ENCODE data around the gene GALC.

GALC gene

GRCh38 chr14:88005978-88006851 is 13.2 kb upstream of the GALC start:
- DNase-seq (ENCODE audit: low read depth) = no peak

DNA sequence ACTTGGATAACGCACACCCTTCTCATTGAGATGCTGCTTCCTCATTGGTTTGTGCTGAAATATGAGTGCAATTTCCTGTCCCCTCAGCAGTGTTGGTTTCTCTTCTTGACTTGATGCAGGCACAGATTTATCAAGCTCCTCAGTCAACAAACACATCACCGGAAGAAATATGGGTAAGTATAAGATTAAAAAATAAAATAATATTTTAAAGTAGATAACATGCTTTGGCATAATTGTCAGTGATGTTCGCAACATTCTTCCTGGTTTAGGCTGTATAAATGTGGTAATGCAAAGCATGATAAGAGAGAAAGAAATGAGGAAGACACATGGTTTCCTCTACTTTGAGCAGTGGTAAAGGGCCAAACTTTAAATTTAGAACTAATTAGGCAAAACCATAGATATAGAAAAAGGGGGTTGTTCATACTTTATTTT is 12.1 kb upstream of the GALC start, which contains the start of gene GPR65:
Gene GPR65 (plus strand): TSS at position 86 of the 432 bp plus-strand sequence. CDS start 5,713 bp downstream, outside the sequence.
- no peak for DNase-seq (ENCODE audit: low read depth)

DNA sequence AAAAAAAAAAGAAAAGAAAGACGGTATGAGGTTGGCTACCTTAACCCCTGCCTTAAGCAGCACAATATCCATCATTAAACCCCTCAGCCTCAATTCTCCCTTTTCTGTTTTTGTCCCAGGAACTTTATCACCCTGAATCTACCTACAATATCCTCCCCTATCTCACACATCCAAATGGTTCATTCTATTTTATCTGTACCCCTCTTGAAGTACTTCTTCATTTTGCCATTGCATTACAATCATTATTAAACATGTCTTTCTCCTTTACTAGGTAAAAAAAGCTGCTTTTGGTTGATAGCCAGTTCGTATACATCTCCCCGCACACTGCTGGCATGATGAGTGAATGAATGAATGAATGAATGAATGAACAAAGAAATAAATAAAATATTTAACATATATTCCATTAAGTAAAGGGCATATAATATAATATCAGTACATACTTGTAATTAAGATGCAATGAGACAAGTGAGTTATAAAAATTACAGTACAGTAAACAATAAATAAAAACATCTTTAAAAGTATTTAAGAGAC is 11.6 kb upstream of the GALC start:
- no peak for DNase-seq (ENCODE audit: low read depth)

DNA sequence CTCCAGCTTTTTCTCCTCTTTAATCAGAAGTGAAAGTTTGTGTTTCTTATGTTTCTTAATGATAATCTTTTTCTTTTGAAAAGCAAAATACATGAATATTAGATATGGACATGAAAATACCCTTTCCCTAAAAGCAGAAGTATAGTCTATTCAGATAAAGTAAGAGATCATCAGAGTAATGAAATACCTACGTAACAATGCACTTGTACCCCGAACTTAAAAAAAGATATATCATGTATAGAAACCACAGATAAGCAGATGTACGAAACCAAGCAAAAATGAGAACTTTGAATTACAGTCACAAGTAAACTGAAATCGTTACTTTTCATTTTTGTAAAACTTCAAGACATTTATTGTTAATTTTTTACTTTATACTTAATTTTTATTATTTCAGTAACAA is 10.4 kb upstream of the GALC start:
- no peak for DNase-seq (ENCODE audit: low read depth)

GRCh38 chr14:88002421-88003075 is 9.6 kb upstream of the GALC start:
- DNase-seq (ENCODE audit: low read depth) = no peak

- DNase-seq (ENCODE audit: low read depth) = no peak
These were observed 6.3 kb upstream of the GALC start for GRCh38 chr14:87999277-87999676.

GRCh38 chr14:87998482-87998881 is 5.5 kb upstream of the GALC start:
- DNase-seq (ENCODE audit: low read depth) = no peak

DNA sequence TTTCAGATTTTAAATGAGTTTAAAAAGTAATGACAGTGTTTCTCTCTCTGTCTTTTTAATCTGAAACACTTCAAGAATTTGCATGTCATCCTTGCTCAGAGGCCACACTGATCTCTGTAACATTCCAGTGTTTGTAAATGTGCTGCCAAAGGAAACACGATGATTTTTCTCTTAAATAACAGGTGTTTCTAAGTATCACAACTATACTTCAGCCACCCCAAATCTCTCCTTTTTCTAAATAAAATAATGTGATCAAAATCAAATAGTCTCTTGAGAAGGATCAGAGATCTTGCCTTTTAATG is 3.3 kb upstream of the GALC start:
- no peak for DNase-seq (ENCODE audit: low read depth)

GRCh38 chr14:87995500-87996290 is 2.7 kb upstream of the GALC start:
- DNase-seq (ENCODE audit: low read depth) = no peak

- DNase-seq (ENCODE audit: low read depth) = no peak
These were observed 2.0 kb upstream of the GALC start for GRCh38 chr14:87994974-87995373.

DNA sequence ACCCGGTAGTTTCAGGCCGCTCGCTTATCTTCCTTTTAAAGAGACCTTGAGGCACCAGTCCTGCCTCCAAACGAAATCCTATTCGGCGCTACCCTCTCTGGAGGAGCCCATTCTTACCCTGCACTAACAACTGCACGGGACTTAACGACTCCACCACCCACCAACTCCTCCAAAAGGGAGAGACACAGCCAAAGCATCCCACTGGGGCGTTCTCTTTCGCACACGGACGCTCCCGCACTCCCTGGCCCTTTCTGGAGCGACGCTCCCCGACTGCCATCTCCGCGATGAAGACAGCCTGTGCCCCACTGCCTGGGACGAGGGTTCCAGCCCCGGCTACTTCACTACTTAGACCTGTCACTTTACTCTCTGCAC is 650 bp downstream of the GALC start:
- no peak for DNase-seq (ENCODE audit: low read depth)

DNA sequence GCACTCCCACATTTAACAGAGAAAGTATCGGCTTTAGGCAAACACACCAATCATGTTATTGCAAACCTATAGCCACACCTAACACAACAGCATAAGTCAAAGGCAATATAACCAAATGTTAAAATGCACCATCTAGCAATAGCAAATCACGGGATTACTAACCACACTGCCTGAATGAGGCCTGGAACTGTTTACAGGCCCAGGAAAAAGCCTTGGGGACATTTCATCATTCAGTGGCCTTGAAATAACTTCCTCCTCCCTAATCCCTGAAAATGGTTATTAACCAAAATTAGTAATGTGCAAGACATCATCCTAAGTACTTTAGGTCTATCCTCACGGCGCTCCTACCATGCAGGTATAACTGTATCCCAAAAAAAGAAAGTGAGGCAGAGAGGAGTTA is 2.3 kb downstream of the GALC start:
- no peak for DNase-seq (ENCODE audit: low read depth)

DNA sequence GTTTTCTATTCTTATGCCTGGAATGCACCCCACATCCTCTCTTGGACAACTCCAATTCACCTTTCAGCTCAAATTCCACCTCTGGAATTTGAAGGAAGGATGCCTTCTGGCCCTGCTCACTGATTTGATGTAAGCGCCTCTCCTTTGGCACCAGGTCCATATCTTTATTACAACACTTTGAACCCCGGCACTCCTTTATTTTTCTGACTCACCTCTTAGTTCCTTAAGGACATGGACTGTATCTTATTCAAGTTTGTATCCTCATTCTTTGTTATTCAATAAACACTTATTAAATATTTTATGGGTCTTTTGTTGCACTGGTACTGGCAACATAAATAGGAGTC is 3.1 kb downstream of the GALC start:
- DNase-seq (ENCODE audit: low read depth) = no peak

- DNase-seq (ENCODE audit: low read depth) = no peak
These were observed 3.6 kb downstream of the GALC start for GRCh38 chr14:87989221-87989955.

DNA sequence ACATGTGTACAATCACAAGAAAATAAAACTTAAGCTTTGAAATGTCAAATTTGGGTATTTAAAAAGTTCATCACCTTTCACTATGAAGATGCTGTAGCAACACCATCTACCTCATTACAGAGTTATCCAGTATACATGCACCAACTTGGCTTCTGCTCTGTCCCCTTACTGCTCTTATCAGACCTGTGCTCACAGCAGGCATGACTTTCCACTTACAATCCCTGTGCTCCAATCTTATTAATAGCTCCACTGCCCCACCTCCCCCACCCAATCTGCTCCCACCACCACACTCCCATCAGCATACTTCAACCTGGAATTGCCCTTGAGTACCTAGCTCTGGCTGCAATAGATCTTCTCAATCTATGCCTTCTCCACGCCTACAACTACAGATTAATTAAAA is 13.3 kb downstream of the GALC start:
- DNase-seq (ENCODE audit: low read depth) = no peak

- peak; percentile 16 for DNase-seq (ENCODE audit: low read depth)
These were observed 17.3 kb downstream of the GALC start for GRCh38 chr14:87975636-87976035.

DNA sequence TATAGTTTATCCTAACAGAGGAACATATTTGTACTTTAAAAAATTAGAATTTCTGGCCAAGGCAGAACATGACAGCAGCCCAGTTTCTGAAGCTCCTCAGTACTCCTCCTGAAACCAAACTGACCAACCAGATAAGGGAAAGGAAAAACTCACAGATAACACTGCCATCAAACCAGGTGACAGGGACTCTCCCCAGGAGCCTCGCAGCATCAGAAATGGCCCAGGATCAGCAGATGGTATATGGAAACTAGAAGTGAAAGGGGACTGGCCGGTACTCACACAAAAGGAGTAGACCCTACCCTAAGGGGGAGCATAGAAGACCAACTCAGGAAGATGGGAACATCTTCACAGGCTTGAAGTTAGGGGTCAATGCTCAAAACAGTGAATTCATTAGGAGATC is 22.0 kb downstream of the GALC start:
- no peak for DNase-seq (ENCODE audit: low read depth)

- DNase-seq (ENCODE audit: low read depth) = no peak
These were observed 25.5 kb downstream of the GALC start for GRCh38 chr14:87967496-87967895.

DNA sequence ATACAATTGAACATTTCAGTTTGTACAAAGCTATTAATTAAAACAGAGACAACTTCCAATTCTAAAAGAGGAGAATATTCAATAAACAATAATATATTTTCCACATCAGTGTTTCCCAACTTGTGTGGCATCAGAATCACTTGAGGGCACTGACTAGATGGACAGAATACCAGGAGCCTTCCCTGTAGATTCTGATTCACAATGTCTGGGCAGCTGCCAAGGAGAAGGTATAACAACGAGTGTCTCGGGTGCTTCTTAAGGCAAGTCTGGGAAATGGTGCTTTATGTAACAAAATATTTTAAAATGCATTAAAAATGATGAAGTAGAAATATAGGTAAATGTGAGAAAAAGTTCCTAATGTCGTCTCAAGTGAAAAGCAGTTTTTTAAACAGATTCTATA is 26.2 kb downstream of the GALC start:
- DNase-seq (ENCODE audit: low read depth) = no peak

DNA sequence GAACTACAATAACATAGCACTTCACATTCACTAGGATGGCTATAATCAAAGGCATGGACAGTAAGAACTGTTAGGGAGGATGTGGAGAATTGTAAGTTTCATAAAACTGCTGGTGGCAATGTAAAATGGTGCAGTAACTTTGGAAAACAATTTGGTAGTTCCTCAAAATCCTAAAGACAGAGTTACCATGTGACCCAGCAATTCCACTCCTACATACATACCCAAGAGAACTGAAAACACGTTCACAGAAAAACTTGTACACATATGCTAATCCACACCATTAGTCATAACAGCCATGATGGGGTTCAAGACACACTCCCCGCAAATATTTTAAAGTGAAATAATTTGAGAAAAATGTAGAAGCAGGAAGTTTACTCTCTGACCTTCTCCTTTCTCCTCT is 31.7 kb downstream of the GALC start:
- DNase-seq (ENCODE audit: low read depth) = no peak

- no peak for DNase-seq (ENCODE audit: low read depth)
These were observed 32.8 kb downstream of the GALC start for GRCh38 chr14:87960013-87960787.

All from HS-5 (cell line).